ENCODE measurements around the gene POLK. TPM values are rescaled to one million over a fixed set of nuclear protein-coding genes. Genes with fewer than 3 reads are reported as not detected.

Gene POLK
- total and polyA plus RNA-seq, 2 of the 13 experiments (the other 11 are each of a cell fraction or from before 2014, with no cell fraction given): 8.6 to 11.7 TPM

DNA sequence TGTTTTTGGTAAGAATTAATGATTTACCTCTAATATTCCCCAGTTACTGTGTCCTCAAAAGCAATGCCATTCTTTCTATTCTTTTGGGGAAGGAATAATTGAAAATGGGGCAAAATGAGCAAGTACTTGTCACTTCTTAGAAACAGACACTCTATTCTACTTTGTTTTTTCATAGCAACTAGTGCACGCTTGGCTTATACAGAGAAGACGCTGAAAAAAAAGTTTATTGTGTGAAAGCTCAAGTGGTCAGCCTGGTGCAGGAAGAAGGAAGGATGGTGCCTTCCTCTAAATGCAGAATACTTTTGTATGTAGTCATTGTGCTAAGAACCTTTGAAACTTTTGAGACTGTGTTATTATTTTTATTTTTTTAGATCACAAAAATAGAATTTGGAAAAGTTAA is 129.1 kb downstream of the POLK start:
- Histone ChIP-seq H3K27ac (ENCODE audit: extremely low read length, insufficient read depth, low read length) (no peak overlapping the region), H3K9ac (ENCODE audit: insufficient read depth, low read depth, low read length) (no peak overlapping the region), H3K79me2 (ENCODE audit: insufficient read depth, low read length) (no peaks in the 10 kb centered on the region), H3K4me1 (ENCODE audit: insufficient read depth, low read length) (no peaks in the 10 kb centered on the region), H3K9me3 (ENCODE audit: low read length) (no peaks in the 10 kb centered on the region), H2AFZ (ENCODE audit: low read length) (no peak overlapping the region), H4K20me1 (ENCODE audit: insufficient read depth, low read length) (no peaks in the 10 kb centered on the region), H3K36me3 (replicated peaks in 1 of 2; ENCODE audit: control insufficient read depth in 1 of 2, insufficient read depth in 2 of 2, low read length in 2 of 2) (no peaks in the 10 kb centered on the region), H3K27me3 (ENCODE audit: control insufficient read depth in 1 of 2, insufficient read depth in 2 of 2, low read length in 2 of 2) (no peaks in the 10 kb centered on the region), H3K4me3 (replicated peaks in 1 of 3; ENCODE audit: insufficient read depth in 1 of 3, low read depth in 2 of 3, low read length in 3 of 3) (no peak overlapping the region), H3K4me2 (ENCODE audit: low read depth, low read length) (no peak overlapping the region)
- WGBS (ENCODE audit: low lambda C conversion rate): 59% methylated on average over 2 of the region's 2 CpGs
- FAIRE-seq (no peak), DNase-seq (ENCODE audit: low spot score) (no peak), ATAC-seq (no peak)
- in situ Hi-C loops (cut with HindIII; ENCODE audit: extremely low pct_ligation_motif_present, low pct_unique_long_range_greater_than_20kb) (no loop called here), intact Hi-C loops (cut with micrococcal nuclease; ENCODE audit: unreplicated experiment) (no loop called here)
- POLR2A ChIA-PET: no interaction called here
- BruUV-seq (replicated peaks): no TSS peak
- TF ChIP-seq ZNF124 (CRISPR knock-in tag; IDR thresholded peaks at IDR 0.05) (no peak), ZFP37 (CRISPR knock-in tag; IDR thresholded peaks at IDR 0.05; ENCODE audit: borderline replicate concordance) (no peak)
- CTCF ChIA-PET (ENCODE audit: low intra/inter-chr PET ratio, low total read pairs): no interaction called here

DNA sequence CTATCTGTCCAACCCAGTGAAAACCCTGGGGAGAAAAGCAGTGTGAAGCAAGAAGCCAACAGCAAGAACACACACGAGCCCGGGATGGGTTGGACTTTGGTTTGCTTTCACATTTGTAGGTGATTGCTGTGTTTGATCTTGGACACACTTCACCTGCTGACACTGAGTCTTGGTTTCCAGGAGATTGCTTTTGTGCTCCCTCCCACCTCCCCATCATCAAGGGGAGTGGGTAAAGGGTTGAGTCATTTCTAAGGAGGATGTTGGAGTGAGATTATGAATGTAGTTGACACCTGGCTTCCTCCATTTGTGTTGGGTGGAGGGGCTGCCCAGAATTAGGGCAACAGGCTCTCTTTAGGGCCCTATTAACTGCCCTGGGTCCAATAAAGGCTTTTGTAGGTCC is 137.0 kb downstream of the POLK start:
- H3K36me3 ChIP-seq (replicated peaks in 1 of 2; ENCODE audit: control insufficient read depth in 1 of 2, insufficient read depth in 2 of 2, low read length in 2 of 2): no peaks in the 10 kb centered on the region
- FAIRE-seq (peak; percentile 61), DNase-seq (ENCODE audit: low spot score) (peak; percentile 38), ATAC-seq (peak; percentile 81)
- H3K4me2 ChIP-seq (ENCODE audit: low read depth, low read length): peak overlapping the region; percentile 58
- WGBS (ENCODE audit: low lambda C conversion rate): 0% methylated on average over 2 of the region's 2 CpGs
- ChIA-PET POLR2A (no interaction called here), CTCF (ENCODE audit: low intra/inter-chr PET ratio, low total read pairs) (no interaction called here)
- H3K9me3 ChIP-seq (ENCODE audit: low read length): no peaks in the 10 kb centered on the region
- peaks cover 9% of the 10 kb centered on the region for H3K4me1 ChIP-seq (ENCODE audit: insufficient read depth, low read length)
- peaks cover 2 to 3% of the 10 kb centered on the region in 2 experiments; a peak in 2 of 5 replicates for H3K27me3 ChIP-seq (ENCODE audit: control insufficient read depth in 1 of 2, insufficient read depth in 2 of 2, low read length in 2 of 2)
- peak overlapping the region in 1 of 3 experiments; percentile 18; a peak in 2 of 6 replicates for H3K4me3 ChIP-seq (replicated peaks in 1 of 3; ENCODE audit: insufficient read depth in 1 of 3, low read depth in 2 of 3, low read length in 3 of 3)
- no peak overlapping the region for H3K9ac ChIP-seq (ENCODE audit: insufficient read depth, low read depth, low read length)
- no peak overlapping the region for H2AFZ ChIP-seq (ENCODE audit: low read length)
- intact Hi-C loops (cut with micrococcal nuclease; ENCODE audit: unreplicated experiment) (no loop called here), in situ Hi-C loops (cut with HindIII; ENCODE audit: extremely low pct_ligation_motif_present, low pct_unique_long_range_greater_than_20kb) (no loop called here)
- no peak overlapping the region for H3K27ac ChIP-seq (ENCODE audit: extremely low read length, insufficient read depth, low read length)
- no peaks in the 10 kb centered on the region for H3K79me2 ChIP-seq (ENCODE audit: insufficient read depth, low read length)
- BruUV-seq (replicated peaks): no TSS peak
- no peaks in the 10 kb centered on the region for H4K20me1 ChIP-seq (ENCODE audit: insufficient read depth, low read length)
- TF ChIP-seq ZNF788 (CRISPR knock-in tag; IDR thresholded peaks at IDR 0.05; ENCODE audit: borderline replicate concordance): no peak
- TF ChIP-seq CEBPG (CRISPR knock-in tag; IDR thresholded peaks at IDR 0.05): 0 out of 2 replicates have a peak, but pooled peaks have one; percentile 36
- 0 out of 2 replicates have a peak, but pooled peaks have one; percentile 12 for TF ChIP-seq ZNF644 (CRISPR knock-in tag; IDR thresholded peaks at IDR 0.05; ENCODE audit: low read depth)
- no peak for TF ChIP-seq KLF11 (CRISPR knock-in tag; IDR thresholded peaks at IDR 0.05)
- TF ChIP-seq CBX1 (IDR thresholded peaks at IDR 0.05; ENCODE audit: low read depth): no peak
- TF ChIP-seq ZNF598 (CRISPR knock-in tag; IDR thresholded peaks at IDR 0.05; ENCODE audit: borderline replicate concordance): no peak
- TF ChIP-seq ZNF713 (CRISPR knock-in tag; IDR thresholded peaks at IDR 0.05): no peak
- TF ChIP-seq BRD4 (CRISPR knock-in tag; IDR thresholded peaks at IDR 0.05): no peak
- no peak for TF ChIP-seq ZNF547 (CRISPR knock-in tag; IDR thresholded peaks at IDR 0.05)
- no peak for TF ChIP-seq TBP (CRISPR knock-in tag; IDR thresholded peaks at IDR 0.05)
- TF ChIP-seq BHLHE40 (IDR thresholded peaks at IDR 0.05; ENCODE audit: low read length): no peak
- TF ChIP-seq, protein P1, sequence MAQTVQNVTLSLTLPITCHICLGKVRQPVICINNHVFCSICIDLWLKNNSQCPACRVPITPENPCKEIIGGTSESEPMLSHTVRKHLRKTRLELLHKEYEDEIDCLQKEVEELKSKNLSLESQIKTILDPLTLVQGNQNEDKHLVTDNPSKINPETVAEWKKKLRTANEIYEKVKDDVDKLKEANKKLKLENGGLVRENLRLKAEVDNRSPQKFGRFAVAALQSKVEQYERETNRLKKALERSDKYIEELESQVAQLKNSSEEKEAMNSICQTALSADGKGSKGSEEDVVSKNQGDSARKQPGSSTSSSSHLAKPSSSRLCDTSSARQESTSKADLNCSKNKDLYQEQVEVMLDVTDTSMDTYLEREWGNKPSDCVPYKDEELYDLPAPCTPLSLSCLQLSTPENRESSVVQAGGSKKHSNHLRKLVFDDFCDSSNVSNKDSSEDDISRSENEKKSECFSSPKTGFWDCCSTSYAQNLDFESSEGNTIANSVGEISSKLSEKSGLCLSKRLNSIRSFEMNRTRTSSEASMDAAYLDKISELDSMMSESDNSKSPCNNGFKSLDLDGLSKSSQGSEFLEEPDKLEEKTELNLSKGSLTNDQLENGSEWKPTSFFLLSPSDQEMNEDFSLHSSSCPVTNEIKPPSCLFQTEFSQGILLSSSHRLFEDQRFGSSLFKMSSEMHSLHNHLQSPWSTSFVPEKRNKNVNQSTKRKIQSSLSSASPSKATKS (CRISPR knock-in tag; IDR thresholded peaks at IDR 0.05): no peak
- TF ChIP-seq FOXJ3 (CRISPR knock-in tag; IDR thresholded peaks at IDR 0.05; ENCODE audit: borderline replicate concordance): no peak
- no peak for TF ChIP-seq KDM4B (CRISPR knock-in tag; IDR thresholded peaks at IDR 0.05)
- TF ChIP-seq HNF4A (CRISPR knock-in tag; IDR thresholded peaks at IDR 0.05): peak; percentile 72
- TF ChIP-seq SPEN (CRISPR knock-in tag; IDR thresholded peaks at IDR 0.05; ENCODE audit: low read depth): no peak
